ENCODE measurements around the gene ORMDL2.

DNA sequence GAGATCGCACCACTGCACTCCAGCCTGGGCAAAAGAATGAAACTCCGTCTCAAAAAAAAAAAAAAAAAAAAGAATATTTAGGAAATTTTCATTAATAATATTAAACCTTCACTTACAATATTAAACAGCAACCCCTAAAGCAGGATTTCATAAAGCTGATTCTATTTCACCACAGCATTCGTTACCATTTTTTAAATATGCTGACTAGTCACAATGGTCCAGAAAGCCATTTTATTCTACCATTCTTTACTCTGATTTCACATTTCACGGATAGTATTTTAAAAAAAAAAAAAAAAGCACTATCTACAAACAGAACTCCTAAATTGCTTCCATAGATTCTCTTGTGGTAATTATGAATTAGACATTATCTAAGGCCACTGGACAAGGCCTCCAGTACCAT, 27.9 kb upstream of the ORMDL2 start:
- TF ChIP-seq, protein P1, sequence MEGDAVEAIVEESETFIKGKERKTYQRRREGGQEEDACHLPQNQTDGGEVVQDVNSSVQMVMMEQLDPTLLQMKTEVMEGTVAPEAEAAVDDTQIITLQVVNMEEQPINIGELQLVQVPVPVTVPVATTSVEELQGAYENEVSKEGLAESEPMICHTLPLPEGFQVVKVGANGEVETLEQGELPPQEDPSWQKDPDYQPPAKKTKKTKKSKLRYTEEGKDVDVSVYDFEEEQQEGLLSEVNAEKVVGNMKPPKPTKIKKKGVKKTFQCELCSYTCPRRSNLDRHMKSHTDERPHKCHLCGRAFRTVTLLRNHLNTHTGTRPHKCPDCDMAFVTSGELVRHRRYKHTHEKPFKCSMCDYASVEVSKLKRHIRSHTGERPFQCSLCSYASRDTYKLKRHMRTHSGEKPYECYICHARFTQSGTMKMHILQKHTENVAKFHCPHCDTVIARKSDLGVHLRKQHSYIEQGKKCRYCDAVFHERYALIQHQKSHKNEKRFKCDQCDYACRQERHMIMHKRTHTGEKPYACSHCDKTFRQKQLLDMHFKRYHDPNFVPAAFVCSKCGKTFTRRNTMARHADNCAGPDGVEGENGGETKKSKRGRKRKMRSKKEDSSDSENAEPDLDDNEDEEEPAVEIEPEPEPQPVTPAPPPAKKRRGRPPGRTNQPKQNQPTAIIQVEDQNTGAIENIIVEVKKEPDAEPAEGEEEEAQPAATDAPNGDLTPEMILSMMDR (IDR thresholded peaks at IDR 0.05; ENCODE audit: low read depth, low read length): no peak
- TF ChIP-seq EZH2phosphoT487 (IDR thresholded peaks at IDR 0.05; ENCODE audit: low read depth): no peak

Data from OCI-LY3 (cell line).